T-helper 17 cell (primary cell): ENCODE results near the gene CFC1. TPM values are rescaled to one million over a fixed set of nuclear protein-coding genes. Genes with fewer than 3 reads are reported as not detected.
"Not testable (repeated sequence)": the region's sequence is repeated elsewhere in the genome, so short reads cannot be mapped to it uniquely, and the experiment has no call there.

Experiments
- ATAC-seq: fragments of 150-1000 bp; cut with Tn5 transposase; 2 replicates; pipeline ENCODE4 v1.10.0; 2021; ENCODE audit warnings: mild to moderate bottlenecking, moderate library complexity
- DNase-seq, 3 donors: peaks; one replicate each; pipeline versions ENCODE4 v3.0.0 to v3.0.0-alpha.2; 2020 to 2021
- H3K9me3 ChIP-seq: one replicate; pipeline ENCODE4 v1.7.0; 2013; ENCODE audit warnings: low read length, mild to moderate bottlenecking; ENCODE audit not compliant: control insufficient read depth, poor library complexity, severe bottlenecking
- H3K27ac Mint-ChIP-seq: one replicate; pipeline ENCODE4 v1.8.0; 2022; ENCODE audit warnings: mild to moderate bottlenecking, moderate library complexity, mixed read lengths
- H3K27me3 Mint-ChIP-seq: one replicate; pipeline ENCODE4 v1.8.0; 2022; ENCODE audit warnings: mixed read lengths
- H3K36me3 Mint-ChIP-seq: one replicate; pipeline ENCODE4 v1.8.0; 2022; ENCODE audit warnings: low read depth, mixed read lengths
- H3K4me1 Mint-ChIP-seq: one replicate; pipeline ENCODE4 v1.8.0; 2022; ENCODE audit warnings: mild to moderate bottlenecking, mixed read lengths
- H3K4me3 Mint-ChIP-seq: one replicate; pipeline ENCODE4 v1.8.0; 2022; ENCODE audit warnings: mild to moderate bottlenecking, moderate library complexity, mixed read lengths
- total RNA-seq, 4 donors: library from RNA in 2 of 4; stranded (reverse) in 2 of 4; gene quantifications; one replicate each; pipeline ENCODE4 v1.2.3 and lab custom pipeline; 2022 to 2026

CFC1 gene
- total RNA-seq, 2 donors from 2014 or later: not detected

DNA sequence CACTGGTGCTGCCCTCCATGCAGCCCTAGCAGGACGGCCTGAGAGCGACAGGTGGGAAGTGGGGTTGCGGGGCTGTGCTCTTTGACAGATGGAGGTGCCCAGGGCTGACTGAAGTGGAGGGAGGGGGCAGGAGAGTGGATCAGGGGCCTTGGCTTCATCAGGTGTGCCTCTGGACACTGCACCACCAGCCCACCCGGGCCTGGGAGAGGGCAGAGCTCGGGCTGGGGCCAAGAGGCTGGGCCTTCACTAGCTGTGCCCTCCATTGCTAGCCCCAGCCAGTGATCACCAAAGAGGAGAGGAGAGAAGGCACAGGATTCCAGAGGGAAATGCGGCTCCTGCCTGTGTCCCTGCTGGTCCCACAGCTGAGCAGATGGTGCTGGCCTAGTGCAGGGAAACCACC is 2.6 kb downstream of the CFC1 start:
- not testable (repeated sequence) for H3K4me3 Mint-ChIP-seq, DNase-seq, H3K27ac Mint-ChIP-seq, H3K9me3 ChIP-seq, H3K4me1 Mint-ChIP-seq, H3K27me3 Mint-ChIP-seq, ATAC-seq, H3K36me3 Mint-ChIP-seq

- H3K36me3 Mint-ChIP-seq, H3K4me1 Mint-ChIP-seq, H3K27ac Mint-ChIP-seq, H3K9me3 ChIP-seq, ATAC-seq, H3K27me3 Mint-ChIP-seq, DNase-seq, H3K4me3 Mint-ChIP-seq: not testable (repeated sequence)
These were observed 5.4 kb downstream of the CFC1 start for GRCh38 chr2:130594011-130594410.

DNA sequence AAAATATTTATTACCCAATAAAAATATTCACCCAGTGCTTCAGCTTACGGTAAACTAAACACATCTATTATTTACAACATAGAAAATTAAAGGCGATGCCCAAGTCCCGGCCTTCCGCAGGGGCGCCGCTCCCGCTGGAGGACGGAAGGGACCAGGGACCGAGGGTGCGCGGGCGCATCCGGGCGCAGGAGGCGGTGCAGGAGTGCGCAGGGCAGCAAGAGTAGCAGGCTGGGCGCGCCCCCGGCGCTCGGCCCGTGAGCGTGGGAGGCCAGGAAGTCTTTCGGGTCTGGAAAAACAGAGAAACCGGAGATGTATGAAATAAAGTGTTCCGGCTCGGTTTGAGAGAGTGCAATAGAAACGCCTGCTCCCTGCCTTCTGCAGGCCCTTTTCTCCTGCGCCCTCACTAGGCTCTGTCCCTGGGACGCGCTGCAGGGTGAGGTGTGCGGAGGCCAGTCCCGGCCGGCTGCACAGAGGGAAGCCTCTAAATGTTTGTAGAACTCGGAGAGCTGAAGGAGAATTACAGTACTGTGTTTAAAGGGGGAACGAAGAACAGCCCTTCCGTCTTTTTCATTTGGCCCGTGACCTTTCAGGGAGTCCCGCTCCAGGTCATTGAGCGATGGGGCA is 6.5 kb downstream of the CFC1 start:
- H3K27ac Mint-ChIP-seq, H3K27me3 Mint-ChIP-seq, H3K36me3 Mint-ChIP-seq, DNase-seq, H3K4me1 Mint-ChIP-seq, ATAC-seq, H3K4me3 Mint-ChIP-seq, H3K9me3 ChIP-seq: not testable (repeated sequence)

GRCh38 chr2:130590842-130591359 is 8.5 kb downstream of the CFC1 start:
- ATAC-seq, H3K4me3 Mint-ChIP-seq, DNase-seq, H3K36me3 Mint-ChIP-seq, H3K4me1 Mint-ChIP-seq, H3K27ac Mint-ChIP-seq, H3K27me3 Mint-ChIP-seq, H3K9me3 ChIP-seq: not testable (repeated sequence)

DNA sequence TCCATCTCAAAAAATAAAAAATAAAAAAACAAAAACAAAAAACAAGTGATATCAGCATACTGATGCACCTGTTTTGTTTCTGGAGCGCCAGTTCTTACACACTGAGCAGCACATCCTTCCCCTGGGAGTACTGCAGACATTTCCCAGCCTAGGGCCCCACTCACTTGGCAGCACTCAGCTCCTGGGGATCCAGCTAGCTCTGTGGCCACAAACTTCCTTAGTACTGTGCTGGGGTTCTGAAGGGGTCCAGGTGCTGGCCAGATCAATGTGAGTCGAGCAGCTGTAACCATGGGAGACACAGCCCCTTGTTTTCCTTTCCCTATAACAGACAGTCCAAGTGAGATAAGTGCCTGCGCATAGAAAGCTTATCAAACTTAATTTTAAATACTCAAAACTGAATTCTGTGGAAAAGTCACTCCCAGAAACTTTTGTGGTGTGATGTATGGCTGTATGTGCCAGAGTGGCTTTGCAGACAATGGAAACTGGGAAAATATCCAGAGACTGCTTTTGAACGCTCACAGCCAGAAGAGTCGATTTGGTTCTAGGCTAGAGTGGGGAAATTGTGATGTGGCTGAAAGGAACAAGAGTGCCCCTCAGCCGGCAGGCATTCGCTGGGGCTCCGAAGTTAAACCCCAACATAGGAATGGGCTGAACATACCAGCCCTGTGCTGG is 9.1 kb downstream of the CFC1 start:
- not testable (repeated sequence) for H3K9me3 ChIP-seq, H3K27ac Mint-ChIP-seq, H3K4me1 Mint-ChIP-seq, ATAC-seq, H3K4me3 Mint-ChIP-seq, H3K27me3 Mint-ChIP-seq, H3K36me3 Mint-ChIP-seq, DNase-seq

DNA sequence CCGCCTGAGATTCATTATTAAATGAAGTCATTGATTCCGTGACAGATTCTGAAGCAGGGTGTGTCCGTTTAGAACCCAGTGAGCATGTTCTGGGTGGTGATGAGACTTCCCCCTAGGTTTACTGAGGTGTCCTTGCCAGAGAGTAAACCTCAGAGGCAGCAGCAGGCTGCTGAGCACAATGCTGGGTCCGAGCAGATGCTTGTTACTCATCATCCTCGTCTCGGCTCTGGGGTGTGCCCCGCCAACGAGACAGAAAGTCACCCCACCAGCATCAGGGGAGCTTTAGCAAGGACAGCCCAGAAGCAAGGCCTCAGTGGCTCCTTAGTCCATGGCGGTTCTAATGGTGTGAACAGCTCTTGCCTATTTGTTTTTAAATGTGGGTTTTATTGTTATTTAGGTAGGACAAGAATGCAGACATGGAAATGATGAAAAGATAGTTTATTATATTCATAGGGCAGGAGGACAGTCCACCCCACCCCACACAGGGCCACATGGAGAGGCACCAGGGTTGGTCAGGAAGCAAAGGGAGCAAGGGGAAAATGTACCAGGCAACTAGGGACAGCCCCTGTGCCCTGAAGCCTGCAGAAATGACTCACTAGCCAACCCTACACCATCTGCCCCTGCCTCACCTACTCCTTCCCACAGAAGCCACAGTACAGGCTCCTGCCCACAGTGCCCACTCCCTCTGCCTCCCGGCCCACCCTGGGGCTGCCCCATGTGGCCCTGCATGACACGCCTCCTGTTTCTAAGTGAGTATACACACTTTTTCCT is 10.5 kb downstream of the CFC1 start:
- not testable (repeated sequence) for H3K36me3 Mint-ChIP-seq, H3K27ac Mint-ChIP-seq, H3K4me1 Mint-ChIP-seq, DNase-seq, H3K4me3 Mint-ChIP-seq, H3K9me3 ChIP-seq, H3K27me3 Mint-ChIP-seq
- ATAC-seq: peak; percentile 21

GRCh38 chr2:130584726-130585125 is 14.6 kb downstream of the CFC1 start:
- not testable (repeated sequence) for H3K4me1 Mint-ChIP-seq, H3K4me3 Mint-ChIP-seq, DNase-seq, H3K9me3 ChIP-seq, ATAC-seq, H3K36me3 Mint-ChIP-seq, H3K27me3 Mint-ChIP-seq, H3K27ac Mint-ChIP-seq

- H3K36me3 Mint-ChIP-seq, H3K4me3 Mint-ChIP-seq, DNase-seq, H3K9me3 ChIP-seq, H3K4me1 Mint-ChIP-seq, ATAC-seq, H3K27me3 Mint-ChIP-seq, H3K27ac Mint-ChIP-seq: not testable (repeated sequence)
These were observed 15.8 kb downstream of the CFC1 start for GRCh38 chr2:130583582-130583981.

- not testable (repeated sequence) for H3K27me3 Mint-ChIP-seq, DNase-seq, H3K9me3 ChIP-seq, H3K36me3 Mint-ChIP-seq, H3K4me1 Mint-ChIP-seq, ATAC-seq, H3K27ac Mint-ChIP-seq, H3K4me3 Mint-ChIP-seq
These were observed 16.4 kb downstream of the CFC1 start for GRCh38 chr2:130582970-130583369.

- not testable (repeated sequence) for H3K27ac Mint-ChIP-seq, DNase-seq, H3K27me3 Mint-ChIP-seq, H3K36me3 Mint-ChIP-seq, ATAC-seq, H3K9me3 ChIP-seq, H3K4me1 Mint-ChIP-seq, H3K4me3 Mint-ChIP-seq
These were observed 17.9 kb downstream of the CFC1 start for GRCh38 chr2:130581491-130581890.

GRCh38 chr2:130579121-130579520 is 20.3 kb downstream of the CFC1 start:
- ATAC-seq, H3K9me3 ChIP-seq, H3K36me3 Mint-ChIP-seq, DNase-seq, H3K4me3 Mint-ChIP-seq, H3K27ac Mint-ChIP-seq, H3K4me1 Mint-ChIP-seq, H3K27me3 Mint-ChIP-seq: not testable (repeated sequence)

DNA sequence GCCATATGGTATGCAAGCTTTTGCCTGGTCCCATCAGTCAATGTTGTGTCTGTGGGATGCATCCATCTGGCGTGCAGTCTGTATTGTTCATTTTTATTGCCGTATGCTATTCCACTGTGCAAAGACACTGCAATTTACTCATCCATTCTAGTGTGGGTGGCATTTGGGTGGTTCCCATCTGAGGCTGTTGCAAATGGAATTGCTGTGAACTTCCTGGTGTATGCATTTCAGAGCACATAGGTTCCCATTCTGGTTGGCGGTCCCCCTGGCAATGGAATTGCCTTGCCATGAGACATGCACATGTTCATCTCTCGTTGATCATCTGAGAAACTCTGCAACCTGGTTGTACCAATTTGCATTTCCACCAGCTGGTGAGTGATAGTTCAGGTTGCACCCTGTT is 21.8 kb downstream of the CFC1 start:
- H3K4me1 Mint-ChIP-seq: not testable (repeated sequence)

GRCh38 chr2:130576209-130576784 is 23.1 kb downstream of the CFC1 start:
- not testable (repeated sequence) for H3K36me3 Mint-ChIP-seq, H3K9me3 ChIP-seq, ATAC-seq, H3K27me3 Mint-ChIP-seq, DNase-seq, H3K27ac Mint-ChIP-seq, H3K4me3 Mint-ChIP-seq, H3K4me1 Mint-ChIP-seq

More for the DNA sequence above, 21.8 kb downstream of the CFC1 start:
- not testable (repeated sequence) for H3K9me3 ChIP-seq, DNase-seq, H3K36me3 Mint-ChIP-seq, ATAC-seq, H3K4me3 Mint-ChIP-seq, H3K27me3 Mint-ChIP-seq, H3K27ac Mint-ChIP-seq
